GM19351 (cell line): Measurements from ENCODE around the gene TBC1D19.

Source experiments
- ATAC-seq: cut with Tn5 transposase; IDR thresholded peaks from one replicate; pipeline ENCODE4 v1.9.1; 2021; ENCODE audit warnings: mild to moderate bottlenecking, moderate library complexity; ENCODE audit not compliant: unreplicated experiment

TBC1D19 gene

DNA sequence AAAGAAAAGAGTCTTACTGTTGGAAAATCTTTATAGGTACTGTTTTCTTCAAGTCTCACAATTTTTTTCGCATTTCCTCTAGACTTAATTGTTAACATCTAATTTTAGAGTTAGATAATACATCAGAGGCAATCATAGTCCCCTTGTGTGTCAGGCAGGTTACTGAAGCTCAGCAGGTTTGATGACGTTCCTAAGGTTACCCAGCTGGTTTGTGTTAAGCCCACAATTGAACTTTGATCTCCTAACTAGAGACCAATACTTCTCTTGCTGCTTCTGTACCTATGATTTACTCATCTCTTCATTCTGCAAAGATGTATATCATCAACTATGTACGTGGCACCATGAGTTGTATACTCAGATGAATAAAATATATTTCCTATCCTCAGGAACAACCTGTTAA, 145.1 kb downstream of the TBC1D19 start:
- ATAC-seq, result no peak

DNA sequence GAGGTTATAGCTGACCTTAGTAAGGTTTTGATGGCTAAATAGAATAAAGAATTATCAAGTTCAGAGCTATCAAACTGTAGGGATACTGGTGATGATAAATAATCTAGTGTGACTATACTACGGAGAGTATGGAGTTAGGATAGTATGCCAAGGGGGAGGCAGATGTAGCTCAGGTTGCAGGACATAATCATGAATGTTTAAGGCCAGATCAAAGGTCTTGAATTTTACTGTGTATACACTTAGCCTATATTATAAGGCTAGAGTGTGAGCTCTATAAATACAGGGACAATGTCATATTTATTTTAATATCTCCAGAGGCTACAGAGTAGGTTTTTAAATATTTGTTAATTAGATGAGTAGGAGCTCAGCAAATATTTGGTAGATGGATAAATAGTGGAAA, 145.7 kb downstream of the TBC1D19 start:
- no peak for ATAC-seq

DNA sequence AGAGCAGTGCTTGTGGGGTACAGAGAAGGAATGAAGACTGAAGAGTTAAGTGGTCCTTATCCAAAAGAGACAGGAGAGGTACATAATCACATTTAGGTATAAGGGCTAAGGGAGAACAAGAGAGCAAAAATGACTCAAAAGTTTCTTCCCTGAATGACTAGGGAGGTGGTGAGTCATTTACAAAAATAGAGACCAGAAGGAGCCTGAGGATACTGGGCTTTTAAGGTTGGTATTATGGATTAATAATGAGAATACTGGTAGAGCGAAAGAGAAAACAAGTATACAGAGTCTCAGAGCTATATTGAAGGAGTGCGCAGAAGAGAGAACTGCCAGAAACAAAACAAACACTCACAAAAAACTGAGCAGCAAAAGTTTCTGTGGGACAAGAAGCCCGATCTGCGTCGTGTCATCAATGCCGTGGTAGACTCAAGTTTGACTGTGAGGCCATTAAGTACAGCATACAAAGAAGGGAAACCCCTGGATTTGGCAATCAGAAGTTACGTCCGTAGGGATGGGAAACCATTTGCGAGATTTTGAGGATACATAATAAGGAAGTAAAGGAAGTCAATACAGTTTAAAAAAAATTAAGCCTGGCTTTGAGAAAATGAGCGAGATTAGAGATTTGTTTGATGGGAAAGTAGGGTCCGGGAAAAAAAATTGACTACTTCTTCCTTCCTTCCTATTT, 147.6 kb downstream of the TBC1D19 start:
- ATAC-seq, result peak; percentile 93

DNA sequence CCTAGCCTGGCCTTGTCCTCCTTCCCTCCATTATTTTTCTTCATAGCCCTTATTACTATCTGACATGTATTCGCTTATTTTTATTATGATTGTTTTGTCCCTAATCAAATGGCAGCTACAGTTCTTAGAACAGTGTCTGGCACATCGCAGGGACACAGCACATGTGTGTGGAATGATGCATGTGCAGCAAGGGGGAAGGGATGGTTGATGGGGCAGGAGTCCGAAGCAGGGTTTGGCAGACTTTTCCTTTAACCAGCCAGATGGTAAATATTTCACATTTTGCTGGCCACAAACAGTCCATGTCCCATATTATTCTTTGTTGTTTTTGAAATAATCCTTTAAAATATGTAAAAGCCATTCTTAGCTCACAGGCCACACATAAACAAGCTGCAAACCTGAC, 148.5 kb downstream of the TBC1D19 start:
- ATAC-seq, result no peak

DNA sequence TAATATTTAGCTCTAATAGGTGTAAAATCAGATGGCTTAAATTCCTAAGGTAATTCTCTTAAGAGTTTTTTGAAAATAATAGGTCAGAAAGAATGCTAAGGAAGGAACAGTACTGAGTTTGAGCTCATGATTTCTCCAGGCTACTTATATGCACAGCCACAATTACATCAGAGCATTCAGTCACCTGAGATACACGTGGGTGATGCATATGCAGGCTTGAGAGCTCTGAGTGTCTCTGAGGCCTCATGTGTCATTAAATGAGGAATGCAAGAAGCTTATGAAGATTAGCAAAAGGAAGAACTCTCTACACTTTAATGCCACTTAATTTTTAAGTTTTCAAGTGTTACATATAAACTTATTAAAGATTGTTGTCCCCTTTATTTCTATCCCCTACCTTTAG, 152.7 kb downstream of the TBC1D19 start:
- no peak for ATAC-seq

DNA sequence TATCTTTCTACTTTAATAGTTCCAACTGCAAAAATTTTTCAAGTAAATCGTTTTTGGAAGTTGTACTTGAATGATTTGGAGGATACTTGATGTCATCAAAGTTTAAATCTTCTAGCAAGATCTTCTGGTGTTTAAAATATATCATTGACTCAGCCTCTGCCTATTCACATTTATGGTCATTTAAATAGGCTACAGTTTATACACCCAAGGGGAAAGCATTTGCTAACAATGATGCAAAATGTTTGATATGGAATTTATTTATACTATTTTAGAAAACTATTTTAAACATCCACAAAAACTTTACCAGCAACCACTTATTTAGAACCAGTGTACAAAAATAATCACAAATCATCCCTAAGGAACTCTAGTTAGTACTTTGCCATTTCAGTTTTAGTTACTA, 153.5 kb downstream of the TBC1D19 start:
- no peak for ATAC-seq

DNA sequence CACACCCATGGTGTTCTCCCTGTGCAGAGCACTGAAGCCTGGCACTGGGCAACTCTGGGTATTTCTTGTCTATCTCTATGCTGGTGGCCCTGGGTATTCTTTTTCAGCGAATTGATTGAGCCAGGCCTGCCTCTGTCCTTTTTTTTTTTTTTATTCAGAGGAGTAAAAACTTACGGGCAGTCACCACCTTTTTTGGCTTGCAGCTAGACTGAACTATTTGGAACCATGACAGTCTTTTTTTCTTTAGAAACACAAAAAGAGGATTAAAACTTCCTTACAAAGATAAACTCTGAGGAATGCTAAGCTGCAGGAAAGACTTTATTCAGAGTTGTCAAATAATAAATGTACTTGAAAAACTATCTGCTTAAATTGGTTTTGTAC, 157.6 kb downstream of the TBC1D19 start:
- no peak for ATAC-seq

DNA sequence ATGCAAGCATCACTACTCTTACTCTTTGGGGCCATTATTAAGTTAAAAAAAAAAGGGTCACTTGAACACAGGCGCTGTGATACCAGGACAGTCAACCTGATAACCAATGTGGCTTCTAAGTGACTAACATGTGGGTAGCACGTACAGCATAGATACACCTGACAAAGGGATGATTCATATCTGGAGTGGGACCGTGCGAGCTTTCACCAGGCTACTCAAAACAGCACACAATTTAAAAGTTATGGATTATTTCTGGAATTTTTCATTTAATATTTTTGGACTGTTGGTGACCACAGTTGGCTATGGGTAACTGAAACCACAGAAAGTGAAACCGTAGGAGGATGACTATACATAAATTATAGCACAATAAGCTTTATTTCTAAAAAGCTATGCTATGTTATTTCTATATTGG, 162.9 kb downstream of the TBC1D19 start:
- ATAC-seq, result peak; percentile 99

DNA sequence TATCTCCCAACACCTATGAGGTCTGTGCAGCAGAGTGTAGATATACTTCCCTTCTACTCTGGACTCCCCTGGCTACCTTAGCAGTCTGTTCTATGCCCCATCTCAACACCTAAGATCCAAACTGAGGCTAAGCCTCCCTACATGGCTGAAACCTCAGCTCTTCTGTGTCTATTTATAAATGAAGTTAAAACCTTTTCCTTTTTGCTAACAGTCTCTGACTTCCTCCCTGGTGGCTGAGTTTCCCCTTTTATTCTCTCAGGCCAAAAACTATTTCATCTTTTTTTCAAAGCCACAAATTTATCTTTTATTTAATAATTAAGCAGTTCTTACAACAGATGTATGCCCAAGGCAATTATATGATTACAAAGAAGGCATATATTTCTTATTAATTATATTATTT, 164.9 kb downstream of the TBC1D19 start:
- ATAC-seq, result no peak

DNA sequence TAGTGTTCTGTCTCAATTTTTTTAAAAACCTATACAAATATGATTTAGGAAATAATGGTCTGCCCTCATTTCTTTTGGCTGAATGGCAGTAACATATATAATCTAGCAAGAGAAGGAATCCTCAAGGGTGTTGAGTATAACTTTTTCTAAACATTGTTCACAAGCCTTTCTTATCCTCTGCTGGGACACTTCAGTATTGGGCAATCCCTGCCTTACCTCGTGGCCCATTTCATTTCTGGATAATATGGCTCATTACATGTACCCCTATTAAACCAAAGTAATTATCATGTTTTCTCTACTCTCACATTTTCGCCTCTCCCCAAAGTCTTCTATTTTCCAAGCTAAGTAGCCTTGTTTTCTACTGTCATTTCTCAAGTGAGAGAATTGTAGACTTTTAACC, 166.0 kb downstream of the TBC1D19 start:
- no peak for ATAC-seq

DNA sequence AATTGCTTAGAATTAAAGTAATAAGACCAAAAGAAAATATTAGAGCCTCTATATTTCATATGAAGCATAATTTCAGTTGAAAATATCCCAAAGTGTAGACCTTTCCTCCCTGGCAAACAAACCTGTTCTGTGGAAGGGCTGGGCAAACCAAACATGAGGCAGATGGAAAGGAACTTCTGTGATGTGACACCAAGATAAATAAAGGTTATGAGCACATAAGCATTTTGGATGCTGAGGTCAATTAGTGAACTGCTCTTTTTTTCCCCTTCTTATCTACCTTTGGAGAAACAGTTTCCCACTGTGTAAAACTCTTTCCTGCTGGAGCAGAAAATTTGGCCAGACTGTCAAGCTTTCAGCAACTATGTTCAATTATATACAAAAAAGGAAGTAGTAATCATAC, 167.1 kb downstream of the TBC1D19 start:
- ATAC-seq, result no peak

DNA sequence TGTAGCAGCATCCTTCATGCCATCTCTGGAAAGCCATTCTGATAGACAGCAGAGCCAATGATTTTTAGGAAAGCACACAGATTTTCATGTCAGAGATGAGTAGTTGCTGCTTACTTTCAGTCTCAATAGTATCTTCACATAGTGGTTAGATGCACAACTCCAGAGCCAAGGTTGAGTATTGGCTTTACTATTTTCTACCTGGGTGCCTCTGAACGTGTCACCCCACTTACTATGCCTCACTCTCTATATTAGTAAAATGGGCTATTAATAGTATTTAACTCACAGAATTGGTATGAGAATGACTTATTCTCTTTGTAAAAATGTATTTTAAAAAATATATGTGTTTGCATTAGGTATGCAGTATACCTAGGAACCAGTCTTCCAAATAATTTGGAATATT, 168.0 kb downstream of the TBC1D19 start:
- peak; percentile 94 for ATAC-seq

DNA sequence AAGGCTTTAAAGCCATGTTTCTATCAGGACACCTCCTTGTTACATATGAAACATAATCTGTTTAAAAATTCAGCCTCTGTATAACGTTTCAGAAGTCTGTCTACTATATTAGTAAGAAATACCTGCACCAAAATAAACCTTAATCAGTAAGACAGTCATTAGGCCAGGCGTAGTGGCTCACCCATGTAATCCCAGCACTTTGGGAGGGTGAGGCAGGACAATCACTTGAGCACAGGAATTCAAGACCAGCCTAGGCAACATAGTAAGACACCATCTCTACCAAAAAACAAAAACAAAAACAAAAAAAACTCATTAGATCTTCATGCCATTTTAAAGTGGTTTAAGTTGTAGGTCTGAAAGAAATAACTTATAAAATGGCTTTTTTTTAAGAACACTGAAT, 169.3 kb downstream of the TBC1D19 start:
- no peak for ATAC-seq

DNA sequence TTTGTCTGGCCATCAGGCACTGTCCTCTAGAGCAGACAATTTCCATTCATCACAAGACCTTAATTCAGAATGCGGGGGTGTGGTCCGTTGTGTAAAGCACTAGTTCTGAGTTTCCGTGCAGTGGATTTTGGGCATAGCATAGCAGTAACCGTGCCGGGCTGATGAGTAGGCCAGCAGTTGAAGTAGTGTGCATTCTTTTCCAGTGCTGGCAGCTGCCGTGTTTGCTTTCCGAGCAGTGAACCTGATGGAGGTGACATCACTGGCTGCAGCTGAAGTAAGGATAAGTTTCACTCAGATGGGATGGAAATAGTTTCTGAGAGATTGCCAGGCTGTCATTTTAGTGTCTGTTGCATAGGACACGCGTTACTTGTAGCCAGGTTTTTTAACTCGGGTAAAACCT, 169.7 kb downstream of the TBC1D19 start:
- no peak for ATAC-seq

DNA sequence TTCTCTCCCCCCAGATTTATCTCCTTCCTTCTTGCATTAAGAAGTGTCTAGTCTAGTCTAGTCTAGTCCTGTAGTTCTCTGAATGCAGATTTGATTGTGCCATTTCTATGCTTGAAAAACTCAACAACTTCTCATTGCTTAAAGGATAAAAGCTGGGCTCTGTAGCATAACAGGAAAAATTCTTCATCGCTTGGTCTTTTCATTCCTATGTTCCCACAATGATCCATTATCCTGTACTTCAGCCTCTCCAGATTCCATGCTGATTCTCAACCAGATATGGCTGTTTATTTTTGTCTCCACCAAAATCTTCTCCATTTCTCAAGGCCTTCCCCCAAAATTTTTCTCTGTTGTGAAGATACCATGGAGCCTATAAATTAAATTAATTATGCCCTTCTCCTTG, 173.9 kb downstream of the TBC1D19 start:
- no peak for ATAC-seq

DNA sequence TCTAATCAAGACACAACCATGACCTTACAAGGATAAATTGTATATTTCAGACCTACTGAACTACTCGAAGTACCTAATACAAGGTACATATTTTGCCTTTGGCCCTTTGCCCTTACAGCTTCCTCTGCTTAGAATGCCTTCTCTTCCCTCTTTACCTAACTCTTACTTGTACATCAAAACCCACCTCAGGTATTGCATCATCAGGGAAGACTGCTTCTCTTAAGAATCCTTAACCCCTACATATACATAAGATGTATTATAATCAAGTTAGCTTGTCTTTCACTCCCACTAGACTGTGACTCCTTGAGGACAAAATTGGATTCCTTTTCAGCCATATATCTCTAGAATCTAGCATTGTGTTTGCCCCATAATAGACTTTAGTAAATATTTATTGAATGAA, 175.0 kb downstream of the TBC1D19 start:
- no peak for ATAC-seq

DNA sequence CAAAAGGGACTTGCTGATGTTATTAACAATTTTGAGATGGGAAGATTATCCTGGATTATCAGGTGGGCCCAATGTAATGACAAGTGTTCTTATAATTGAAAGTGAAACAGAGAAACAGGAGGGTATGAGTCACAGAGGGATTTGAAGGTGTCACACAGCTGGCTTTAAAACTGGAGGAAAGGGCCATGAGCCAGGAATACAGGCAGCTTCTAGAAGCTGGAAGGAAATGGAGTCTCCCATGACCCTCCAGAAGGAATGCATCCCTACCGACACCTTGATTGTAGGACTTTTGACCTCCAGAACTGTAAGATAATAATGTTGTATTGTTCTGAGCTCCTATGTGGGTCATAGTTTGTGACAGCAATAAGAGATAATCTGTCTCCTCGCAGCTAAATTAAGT, 178.8 kb downstream of the TBC1D19 start:
- ATAC-seq, result no peak

DNA sequence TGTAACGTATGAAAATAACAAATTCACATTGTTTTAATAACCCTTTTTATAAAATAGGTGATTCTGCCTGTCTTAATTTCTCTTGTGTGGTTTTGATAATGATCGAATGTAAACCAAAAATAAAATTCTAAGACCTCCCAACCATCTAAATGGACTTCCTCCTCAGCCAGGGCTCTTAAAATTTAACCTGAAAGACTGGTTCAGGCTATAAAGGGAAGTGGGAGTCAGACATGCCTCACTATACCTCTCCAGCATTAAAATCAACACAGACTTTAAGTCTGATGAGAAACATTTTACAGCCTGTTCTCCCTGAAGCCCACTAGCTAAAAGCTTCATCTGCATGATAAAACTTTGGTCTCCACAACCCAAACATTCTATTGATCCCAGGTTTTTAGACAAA, 179.2 kb downstream of the TBC1D19 start:
- no peak for ATAC-seq

DNA sequence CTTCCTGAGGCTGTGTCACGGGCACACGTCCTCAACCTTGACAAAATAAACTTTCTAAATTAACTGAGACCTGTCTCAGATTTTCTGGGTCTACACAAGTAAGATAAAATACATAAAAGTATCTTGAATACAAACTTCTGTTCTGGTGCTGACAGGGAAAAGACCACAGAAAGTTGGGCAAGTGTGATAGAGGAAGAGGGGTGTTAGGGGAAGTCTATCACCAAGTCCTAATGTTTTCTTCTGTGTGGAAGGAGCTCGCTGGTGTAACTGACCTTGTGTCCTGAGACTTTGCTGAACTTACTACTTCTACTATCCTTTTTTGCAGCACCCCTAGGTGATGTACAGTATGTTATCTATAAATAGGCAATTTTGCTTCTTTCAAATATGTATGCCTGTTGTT, 179.8 kb downstream of the TBC1D19 start:
- no peak for ATAC-seq

DNA sequence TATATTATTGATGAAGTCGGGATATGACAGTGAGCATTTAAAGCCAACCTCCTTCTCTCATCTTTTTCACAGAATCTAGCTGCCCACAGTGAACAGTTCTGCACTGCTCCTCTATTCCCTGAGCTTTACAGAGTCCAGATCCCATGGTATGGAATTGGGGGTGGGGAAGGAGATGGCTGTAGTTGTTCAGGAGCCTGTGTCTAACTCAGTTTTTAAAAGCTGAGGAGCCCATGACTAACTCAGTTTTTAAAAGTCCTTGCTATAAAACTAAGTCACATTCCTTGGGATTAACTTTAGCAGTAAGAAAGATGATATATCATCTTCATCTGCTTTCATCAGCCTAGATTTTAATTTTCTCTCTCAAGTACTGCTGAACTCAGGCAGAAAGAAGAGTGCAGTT, 180.3 kb downstream of the TBC1D19 start:
- ATAC-seq, result no peak

DNA sequence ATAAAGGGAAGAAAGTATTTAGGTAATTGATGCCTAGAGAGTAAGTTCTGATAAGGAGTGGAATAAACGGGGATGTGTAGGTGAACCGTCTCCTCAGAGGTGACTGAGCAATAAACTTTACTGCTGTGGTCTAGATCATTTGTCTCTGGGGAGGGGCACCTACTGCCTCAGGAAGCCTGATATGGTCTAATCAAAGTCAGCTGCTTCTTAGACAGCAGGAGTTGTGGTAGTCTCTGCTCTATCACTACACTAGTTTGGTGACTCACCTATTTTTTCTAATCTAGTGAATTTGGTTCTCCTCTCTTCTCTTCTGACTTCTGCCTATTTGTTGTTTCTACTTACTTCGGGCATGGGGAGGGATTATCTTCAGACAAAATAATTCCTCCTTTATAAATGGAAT, 181.6 kb downstream of the TBC1D19 start:
- ATAC-seq, result no peak

DNA sequence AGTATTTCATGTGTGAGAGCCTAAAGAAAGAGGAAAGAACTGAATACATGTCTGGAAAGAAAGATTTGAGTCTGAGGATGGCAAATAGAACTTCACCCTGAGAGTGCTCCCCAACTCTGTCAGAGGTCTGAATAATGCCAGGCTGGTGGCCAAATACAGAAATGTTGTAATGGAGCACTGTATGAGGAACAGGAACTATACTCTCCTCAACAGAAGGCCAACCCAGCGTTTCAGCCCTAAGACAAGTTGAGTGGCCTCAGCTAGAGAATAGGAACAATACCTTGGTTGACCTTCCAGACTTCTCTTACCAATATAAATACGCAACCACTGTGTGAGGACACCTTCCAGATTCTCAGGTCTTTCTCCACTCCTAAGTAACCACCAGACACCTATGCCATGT, 182.3 kb downstream of the TBC1D19 start:
- ATAC-seq, result no peak

DNA sequence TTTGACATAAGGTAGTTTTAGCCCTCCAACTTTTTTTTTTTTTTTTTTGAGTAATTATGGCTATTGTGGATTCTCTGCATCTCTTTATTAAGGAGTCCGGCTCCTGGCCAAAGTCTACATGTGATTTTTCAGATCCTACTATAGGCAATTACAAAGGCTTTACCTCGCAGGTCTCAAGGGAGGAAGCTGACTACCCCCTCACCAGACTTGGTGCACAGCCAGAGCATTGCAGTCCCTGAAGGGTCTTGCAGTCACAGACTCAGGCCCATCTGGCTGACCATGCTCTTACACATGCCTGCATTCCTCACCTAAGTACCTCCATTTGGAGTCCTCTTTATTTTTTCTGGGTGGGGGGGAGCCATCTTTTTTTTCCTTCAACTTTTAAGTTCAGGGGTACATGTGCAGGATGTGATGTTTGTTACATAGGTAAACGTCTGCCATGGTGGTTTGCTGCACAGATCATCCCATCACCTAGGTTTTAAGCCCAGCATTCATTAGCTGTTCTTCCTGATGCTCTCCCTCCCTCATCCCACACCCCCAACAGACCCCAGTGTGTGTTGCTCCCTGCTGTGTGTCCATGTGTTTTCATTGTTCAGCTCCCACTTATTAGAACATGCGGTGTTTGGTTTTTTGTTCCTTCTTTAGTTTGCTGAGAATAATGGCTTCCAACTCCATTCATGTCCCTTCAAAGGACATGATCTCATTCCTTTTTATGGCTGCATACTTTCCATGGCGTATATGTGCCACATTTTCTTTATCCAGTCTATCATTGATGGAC, 188.4 kb downstream of the TBC1D19 start:
- ATAC-seq, result no peak
